Stimulated activated naive CD4-positive, alpha-beta T cell (primary cell): ENCODE results near the gene SASH3.
"Not testable (repeated sequence)": the region's sequence is repeated elsewhere in the genome, so short reads cannot be mapped to it uniquely, and the experiment has no call there.

Experiments used
- DNase-seq, 6 experiments: peaks; one replicate each; lab custom pipeline; 2025; lab: John Stamatoyannopoulos, UW

Gene SASH3

DNA sequence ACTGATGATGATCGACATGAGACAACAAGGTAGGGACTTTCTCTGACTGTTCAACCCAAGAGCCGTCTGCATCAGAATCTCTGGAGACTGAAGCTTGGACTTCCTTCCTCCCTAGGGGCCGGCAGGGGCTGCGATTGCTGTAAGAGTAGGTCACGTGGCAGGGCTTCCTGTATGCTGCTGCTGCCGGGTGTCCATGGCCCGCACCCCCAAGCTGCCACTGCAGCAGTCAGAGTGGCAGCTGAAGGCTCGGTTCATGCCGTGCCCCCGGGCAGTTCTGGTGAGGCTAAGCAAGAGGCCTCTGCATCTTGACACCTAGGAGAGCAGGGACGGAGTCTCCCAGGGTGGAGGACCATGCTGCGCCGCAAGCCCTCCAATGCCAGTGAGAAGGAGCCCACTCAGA is at the start of gene SASH3:
Gene SASH3, plus strand, starts transcription at position 203 of the 400 bp plus-strand sequence. Its CDS starts 149 bp downstream, at position 352.
- DNase-seq = peak in 5 of 6 experiments; percentile 29 to 56 (median 47)

DNA sequence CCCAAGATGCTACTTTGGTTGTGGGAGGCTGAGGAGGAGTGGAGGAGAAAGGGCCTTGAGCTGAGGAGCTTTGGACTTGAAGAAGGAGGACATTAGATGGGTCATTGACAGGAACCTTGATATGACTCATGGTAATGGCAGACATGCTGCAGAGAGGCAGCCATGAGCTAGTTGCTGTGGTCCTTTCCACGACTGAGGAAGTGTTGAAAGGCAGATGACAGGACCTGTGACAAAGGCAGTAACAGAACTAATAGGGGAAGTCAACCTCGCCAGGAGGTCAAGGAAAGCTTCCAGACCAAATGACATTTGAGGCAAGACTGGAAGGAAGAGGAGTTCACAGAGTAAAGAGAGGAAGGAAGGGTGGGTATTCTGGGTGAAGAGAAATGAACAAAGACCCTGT is 48.5 kb upstream of the SASH3 start:
- DNase-seq = no peak

DNA sequence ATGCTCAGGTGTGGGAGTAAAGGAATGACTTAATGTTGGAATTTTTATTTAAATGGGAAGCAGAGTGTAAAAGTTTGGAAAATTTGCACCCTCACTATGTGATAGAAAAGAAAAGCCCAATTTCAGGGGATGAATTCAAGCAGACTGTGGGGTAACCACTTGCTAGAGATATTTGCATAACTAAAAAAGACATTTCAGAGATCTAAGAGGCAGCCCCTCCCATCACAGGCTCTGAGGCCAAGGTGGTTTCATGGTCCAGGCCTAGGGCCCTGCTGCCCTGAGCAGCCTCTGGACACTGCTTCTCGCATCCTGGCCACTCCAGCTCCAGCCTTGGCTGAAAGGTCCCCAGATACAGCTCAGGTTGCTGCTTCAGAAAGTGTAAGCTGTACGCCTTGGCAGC is 46.9 kb upstream of the SASH3 start:
- DNase-seq = no peak

DNA sequence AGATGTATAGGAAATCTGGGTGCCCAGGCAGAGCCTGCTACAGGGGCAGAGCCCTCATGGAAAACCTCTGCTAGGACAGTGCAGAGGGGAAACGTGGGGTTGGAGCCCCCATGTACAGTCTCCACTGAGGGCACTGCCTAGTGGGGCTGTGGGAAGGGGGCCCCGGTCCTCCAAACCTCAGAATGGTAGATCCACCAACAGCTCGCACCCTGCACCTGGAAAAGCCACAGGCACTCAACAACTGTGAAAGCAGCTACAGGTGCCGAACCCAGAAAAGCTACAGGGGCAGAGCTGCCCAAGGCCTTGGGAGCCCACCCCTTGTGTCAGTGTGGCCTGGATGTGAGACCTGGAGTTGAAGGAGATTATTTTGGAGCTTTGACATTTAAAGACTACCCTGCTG is 46.4 kb upstream of the SASH3 start:
- no peak for DNase-seq

DNA sequence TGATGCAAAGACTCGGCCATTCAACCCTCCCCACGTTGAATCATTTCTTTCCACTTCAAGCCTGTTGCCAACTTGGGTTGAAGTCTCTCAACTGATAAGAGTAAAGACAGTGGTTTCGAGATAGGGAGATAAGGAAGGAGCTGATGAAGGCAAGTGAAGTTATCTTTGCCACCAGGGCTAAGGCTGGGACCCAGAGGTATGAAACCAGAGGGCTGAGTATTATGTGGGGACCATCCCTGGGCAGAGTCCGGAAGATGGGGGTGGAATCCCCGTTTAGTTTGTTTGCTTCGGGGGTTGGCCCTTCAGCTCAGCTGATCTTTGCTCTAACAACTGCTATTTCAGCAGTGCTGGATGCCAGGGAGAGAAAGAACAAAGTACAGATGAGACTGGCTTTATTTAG is 43.3 kb upstream of the SASH3 start:
- DNase-seq = peak in 1 of 6 experiments; percentile 6

DNA sequence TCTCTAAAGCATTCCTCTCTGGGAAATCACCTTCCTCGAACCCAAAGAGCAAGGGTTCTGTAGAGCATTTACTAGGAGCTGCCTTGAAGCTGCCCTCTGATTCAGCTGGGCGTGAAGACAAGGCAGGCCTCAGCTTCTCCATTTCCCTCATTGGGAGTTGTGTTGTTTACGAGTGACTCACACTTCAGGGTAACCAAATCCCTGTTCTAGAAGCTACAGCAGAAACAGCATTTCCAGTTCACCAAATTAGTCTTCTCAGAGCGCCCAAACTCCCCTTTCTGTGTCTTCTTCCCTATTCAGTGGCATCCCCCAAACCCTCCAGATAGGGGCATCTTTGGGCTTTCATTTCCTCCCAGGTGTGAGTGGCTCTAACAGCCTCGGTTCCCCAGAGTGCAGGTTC is 41.8 kb upstream of the SASH3 start:
- no peak for DNase-seq

DNA sequence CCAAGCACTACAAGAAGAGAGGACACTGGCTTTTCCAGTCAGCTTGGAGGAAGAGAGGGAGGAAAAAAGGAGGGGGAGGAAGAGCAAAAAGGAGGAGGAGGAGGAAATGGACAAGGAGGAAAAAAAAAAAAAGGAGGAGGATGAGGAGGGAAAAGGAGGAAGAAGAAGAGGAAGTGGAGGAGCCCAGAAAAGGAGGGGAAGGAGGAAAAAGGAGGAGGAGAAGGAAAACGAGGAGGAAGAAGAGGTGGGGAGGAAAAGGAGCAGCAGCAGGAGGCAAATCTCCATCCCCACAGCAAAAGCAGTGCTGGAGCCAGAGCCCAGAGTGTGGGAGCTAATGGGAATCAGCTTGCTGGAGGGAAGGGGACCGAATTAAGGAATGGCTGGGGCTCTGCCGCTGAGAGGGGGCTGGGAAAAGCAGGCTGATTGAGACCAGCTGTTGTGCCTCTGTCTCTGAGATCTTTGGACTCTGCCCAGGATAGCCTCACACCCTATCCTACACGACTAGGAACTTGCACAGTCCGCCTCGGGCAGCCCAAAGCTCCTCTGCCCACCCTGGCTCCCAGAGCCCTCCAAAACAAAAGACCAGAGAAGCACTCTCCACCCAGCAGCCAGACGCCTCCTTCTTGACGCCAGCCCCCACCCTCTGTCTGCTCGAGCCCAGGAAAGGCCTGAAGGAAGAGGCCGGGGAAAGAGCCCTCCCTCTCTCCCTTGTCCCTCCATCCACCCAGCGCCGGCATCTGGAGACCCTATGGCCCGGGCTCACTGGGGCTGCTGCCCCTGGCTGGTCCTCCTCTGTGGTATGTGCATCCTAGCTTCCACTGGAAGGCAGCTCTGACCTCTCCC is 41.1 kb upstream of the SASH3 start, which contains the start of gene XPNPEP2:
Gene XPNPEP2, plus strand, starts transcription at position 514 of the 843 bp plus-strand sequence. Its CDS starts 235 bp downstream, at position 749.
- DNase-seq = no peak

DNA sequence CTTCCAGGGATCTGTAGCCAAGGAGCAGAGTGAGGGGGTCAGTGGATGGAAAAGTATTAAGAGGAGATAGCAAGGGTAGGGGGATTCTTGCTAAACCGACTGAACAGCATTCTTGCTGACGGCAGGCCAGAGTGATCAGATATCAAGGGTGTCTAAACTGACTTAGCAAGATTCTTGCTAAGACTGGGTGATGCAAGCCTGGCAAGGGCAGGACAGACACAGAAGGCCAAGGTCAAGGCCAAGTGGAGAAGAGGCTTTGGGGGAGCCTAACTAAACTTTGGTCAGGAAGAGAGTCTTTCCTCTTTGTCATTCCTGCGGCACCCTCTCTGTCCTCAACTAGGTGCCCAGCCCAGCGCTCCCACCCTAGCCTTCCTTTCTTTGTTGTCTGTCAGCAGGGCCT is 40.2 kb upstream of the SASH3 start:
- DNase-seq = no peak

DNA sequence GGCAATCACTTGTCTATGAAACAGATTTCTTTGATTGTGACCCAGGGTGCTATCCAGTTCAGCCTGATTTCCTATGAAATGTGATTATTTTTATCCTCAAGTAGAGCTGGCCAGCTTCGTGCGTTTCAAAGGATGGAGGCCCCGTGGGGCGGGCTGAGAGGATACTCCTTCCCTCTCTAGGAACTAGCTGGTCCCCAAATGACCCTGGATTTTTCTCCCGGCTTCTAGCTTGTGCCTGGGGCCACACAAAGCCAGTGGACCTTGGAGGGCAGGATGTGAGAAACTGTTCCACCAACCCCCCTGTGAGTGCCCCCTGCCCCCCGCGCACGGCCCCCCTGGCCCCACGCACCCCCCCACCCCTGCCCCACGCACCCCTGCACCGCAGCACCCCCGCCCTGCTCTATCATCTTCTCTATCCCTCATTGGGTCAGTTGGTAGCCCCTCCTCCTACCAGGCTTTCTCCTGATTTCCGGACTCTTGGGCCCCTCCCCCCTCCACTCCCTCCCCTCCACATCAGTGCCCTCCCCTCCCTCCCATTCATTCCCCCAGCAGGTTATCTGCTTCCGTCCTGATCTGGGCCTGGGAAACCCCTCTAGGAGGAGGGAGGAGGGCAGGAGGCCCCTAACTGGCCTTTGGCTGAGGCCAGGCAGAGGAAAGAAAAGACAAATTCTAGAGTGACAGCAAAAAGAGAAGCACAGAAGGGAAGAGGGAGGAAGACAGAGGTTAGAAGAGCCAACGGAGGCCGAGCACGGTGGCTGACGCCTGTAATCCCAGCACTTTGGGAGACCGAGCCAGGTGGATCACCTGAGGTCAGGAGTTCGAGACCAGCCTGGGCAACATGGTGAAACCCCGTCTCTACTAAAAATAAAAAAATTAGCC is 37.6 kb upstream of the SASH3 start:
- no peak for DNase-seq

DNA sequence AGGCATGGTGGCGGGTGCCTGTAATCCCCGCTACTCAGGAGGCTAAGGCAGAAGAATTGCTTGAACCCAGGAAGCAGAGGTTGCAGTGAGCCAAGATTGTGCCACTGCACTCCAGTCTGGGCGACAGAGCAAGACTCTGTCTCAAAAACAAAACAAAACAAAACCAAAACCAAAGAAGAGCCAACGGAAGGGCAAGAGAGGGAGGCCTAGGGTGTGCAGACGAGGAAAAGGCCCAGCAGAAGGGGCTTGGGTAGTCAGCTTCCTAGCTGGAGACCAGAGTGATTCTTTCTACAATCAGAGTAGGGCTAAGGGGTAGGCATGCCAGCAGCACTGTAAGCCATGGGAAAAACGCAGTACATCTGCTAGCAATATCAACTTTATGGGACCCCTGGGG is 37.0 kb upstream of the SASH3 start:
- not testable (repeated sequence) for DNase-seq

DNA sequence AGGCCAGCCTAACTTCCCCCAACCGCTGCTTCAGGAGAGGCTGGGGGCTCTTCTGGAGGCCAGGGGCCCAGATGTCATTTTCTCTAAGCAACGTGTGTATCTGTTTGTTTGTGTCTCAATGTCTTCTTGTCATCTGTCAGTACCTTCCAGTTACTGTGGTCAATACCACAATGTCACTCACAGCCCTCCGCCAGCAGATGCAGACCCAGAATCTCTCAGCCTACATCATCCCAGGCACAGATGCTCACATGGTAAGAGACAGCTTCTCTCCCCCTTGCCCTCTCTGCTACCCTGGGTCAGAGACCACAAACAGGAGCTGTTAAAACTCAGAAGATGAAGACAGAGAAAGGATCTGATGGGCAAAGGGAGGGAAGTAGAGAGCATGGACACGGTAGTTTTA is 35.9 kb upstream of the SASH3 start:
- DNase-seq = no peak

DNA sequence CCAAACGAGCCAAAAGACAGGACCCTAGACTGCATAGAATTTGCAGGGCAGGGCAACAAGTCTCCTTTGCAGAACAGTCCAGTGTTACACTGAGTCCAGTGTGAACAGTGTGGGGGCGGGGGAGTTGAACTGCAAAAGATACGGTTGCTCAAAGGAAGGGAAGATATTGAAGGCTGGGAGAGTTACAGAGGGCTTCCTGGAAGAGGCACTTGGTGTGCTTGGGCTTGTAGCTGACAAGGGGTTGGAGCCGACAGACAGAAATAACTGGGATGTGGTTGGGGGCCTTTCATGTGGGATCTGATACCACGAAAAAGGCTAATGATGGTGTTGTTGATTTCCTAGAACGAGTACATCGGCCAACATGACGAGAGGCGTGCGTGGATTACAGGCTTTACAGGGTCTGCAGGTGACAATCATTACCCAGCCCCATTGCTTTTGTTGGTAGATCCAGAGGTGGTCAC is 34.9 kb upstream of the SASH3 start:
- DNase-seq = peak in 3 of 6 experiments; percentile 3 to 36 (median 31)

DNA sequence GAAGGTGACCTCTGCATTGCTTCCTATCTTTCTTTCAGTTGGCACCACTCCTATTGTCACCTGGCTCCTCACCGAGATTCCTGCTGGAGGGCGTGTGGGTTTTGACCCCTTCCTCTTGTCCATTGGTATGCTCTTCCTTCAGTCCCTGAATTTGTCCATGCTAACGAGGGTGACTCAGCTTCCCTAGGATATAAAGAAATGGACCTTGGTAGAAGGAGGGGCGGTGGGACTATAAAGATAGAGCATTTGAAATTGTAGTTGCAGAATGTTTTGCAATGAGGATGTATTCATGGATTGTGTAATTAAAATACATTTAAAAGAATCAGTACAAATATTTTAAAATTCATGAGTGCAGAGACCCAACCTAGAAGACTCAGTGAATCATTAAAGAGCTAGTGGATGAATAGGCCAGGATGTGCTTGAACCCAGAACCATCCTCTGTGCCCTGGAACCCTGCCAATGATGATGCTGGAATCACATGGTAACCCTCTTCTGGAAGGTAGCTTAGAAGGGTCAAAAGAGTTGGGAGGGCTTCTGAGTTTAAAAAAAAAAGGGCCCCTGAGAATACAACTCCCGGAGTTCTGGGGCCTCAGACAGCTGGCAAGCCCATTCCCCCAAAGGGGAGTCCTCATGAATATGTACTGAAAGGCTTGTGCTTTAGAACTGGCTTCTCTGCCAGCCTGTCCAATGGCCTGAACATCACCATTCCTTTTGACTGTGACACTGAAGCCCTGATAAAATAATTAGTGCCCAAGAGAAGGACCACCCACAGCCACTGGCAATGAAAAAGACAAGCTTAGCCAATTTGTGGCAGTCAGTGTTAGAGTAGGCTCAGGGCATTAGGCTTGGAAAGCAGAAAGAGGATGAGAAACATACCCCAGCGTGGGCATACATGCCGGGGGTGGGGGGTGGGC is 32.9 kb upstream of the SASH3 start:
- no peak for DNase-seq

DNA sequence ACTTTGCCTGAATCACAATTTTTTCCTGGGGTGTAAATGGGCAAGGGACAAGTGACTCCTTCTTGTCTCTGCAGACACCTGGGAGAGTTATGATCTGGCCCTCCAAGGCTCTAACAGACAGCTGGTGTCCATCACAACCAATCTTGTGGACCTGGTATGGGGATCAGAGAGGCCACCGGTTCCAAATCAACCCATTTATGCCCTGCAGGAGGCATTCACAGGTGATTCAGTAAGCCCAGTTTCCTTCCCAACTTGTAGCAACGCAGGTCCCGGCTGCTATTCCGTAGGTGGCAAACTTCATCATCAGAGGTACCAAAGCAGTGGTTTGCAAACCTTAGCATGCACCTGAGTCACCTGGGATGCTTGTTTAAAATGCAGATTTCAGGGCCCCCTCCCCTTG is 32.2 kb upstream of the SASH3 start:
- DNase-seq = no peak

DNA sequence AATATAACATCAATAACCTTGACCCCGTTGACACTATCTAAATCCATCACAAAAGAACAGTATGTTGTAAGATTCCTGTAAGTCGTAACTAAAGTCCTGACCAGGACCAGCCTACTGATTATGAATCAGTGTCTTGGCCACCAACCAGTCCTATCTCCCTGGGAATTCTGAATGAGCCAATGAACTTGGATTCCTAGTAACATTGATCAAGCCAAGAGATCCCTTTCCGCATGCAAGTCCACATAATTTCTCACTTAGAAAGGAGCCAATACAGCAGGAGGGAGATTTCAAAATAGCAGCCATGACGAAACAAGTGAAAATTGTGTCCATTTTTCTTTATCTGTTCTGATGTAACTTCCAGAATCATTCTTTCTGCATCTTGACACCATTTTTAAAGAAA is 31.4 kb upstream of the SASH3 start:
- no peak for DNase-seq

DNA sequence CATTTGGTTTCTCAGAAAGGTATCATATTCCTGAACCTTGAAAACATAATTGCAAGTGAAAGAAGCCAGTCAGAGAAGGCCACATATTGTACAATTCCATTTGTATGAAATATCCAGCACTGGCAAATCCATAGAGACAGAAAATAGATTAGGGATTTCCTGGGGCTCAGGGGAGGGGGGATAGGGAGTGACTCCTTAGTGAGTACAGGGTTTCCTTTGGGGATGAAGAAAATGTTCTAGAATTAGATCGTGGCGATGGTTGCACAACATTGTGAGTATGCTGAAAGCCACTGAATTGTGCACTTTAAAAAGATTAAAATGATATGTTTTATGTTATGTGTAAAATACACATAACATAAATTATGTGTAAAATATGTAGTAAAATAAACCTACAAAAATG is 30.7 kb upstream of the SASH3 start:
- no peak for DNase-seq

DNA sequence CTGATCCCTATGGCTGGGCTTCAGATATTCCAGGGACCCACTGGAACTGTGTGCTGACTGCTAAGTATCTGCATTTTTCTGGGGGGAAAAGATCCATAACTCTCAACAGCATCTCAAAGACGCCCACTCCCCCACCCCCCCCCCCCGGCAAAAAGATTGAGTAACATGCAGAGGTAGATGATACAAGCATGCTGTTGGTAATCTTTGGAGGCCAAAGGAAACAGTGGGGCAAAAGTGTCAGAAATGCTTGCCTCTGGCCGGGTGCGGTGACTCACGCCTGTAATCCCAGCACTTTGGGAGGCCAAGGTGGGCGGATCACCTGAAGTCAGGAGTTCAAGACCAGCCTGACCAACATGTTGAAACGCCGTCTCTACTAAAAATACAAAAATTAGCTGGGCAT is 28.8 kb upstream of the SASH3 start:
- no peak for DNase-seq

DNA sequence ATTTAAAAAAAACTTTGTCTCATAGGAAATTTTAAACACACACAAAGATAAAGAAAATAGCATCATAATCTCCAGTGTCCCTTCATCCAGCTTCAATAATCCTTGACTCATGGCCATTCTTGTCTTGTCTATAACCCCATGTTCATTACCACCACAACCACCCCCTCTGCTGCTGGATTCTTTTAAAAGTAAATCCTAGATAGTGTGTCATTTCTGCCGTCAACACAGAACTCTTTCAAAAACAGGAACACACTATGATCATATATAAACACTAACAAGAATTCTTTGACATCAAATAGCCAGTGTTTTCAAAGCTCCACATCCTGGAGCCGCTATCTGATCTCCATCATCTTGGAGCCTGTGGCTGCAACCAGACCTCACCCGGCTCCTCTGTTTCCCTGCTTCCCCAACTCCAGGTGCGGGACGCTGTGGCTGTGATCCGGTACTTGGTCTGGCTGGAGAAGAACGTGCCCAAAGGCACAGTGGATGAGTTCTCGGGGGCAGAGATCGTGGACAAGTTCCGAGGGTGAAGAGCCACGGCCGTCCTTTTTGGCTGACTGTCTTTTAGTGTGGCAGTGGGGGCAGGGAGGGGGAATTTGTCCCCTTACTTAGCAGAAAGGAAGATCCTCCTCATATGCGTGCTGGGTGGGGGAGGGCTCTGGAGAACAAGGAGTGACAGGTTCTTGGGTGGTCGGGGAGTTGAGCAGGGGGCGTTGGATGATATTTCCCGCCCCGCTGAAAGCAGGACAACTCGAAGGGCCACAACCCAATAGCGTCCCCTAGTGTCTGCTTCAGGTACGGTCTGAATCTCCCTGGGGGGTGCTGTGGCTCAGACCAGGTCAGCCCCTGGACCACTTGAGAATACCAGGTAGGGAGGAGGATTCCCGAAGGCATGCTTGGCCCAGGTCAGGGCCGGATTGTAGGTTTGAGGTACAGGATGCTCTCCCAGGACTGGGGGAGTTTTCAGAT is 25.4 kb upstream of the SASH3 start:
- peak in 1 of 6 experiments; percentile 8 for DNase-seq

DNA sequence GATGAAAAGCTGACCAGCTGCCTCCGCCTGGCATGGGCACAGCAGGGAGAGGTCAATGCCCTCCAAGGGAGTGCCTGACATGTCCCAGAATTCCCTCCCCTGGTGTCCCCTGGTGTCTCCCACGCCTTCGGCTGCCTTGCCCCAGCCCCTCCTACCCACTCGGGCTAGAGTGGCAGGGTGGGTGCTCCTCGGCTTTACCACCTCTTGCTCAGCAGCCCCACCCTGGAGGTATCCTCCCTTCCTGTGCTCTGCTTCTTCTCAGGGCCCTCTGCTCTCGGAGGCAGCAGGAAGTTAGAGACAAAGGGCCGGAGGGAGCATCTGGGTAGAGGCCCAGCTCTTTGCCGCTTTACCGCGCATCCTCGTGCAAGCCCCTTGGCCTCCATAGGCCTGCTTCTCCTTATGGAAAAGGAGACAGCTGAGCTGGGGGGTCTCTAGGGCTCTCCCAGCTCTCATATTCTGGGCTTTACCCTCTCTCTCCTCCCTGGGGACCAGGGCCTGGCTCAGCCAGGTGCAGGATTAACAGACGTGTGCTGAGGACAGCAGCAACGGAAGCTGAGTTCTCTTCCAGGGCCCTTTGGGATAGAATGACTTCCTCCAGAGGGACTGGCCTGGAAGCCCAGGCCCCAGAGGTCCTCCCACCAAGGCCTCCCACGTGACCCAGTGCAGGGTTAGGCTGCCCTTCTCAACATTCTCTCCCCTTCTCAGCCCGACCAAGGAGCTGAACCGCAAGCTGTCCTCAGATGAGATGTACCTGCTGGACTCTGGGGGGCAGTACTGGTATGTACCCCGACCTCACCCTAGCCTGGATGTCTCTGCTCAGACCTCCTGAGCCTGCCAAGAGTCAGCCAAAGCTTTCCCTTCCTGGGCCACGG is 23.7 kb upstream of the SASH3 start:
- peak in 3 of 6 experiments; percentile 4 to 44 (median 32) for DNase-seq
